ENCODE data around the gene CD1C.
"Not testable (repeated sequence)": the region's sequence is repeated elsewhere in the genome, so short reads cannot be mapped to it uniquely, and the experiment has no call there.

The CD1C gene

GRCh38 chr1:158289811-158290210 is at the start of gene CD1C:
TSS of gene CD1C (plus strand) at chr1:158289923. CDS start at chr1:158290065, 142 bp downstream.
- Histone ChIP-seq H3K4me1 (ENCODE audit: insufficient read depth, low read length) (no peaks in the 10 kb centered on the region), H3K9me3 (ENCODE audit: low read length) (no peaks in the 10 kb centered on the region), H3K27me3 (ENCODE audit: insufficient read depth, low read length) (no peaks in the 10 kb centered on the region), H2AFZ (ENCODE audit: low read depth, low read length) (no peak within 1 kb of the TSS), H3K4me3 (ENCODE audit: low read length) (no peak within 1 kb of the TSS), H3K36me3 (ENCODE audit: insufficient read depth, low read length) (no peaks in the 10 kb centered on the region)

GRCh38 chr1:158246650-158247049 is 43.1 kb upstream of the CD1C start:
- Histone ChIP-seq H2AFZ (ENCODE audit: low read depth, low read length) (no peak overlapping the region), H3K4me3 (ENCODE audit: low read length) (no peak overlapping the region), H3K4me1 (ENCODE audit: insufficient read depth, low read length) (no peaks in the 10 kb centered on the region), H3K9me3 (ENCODE audit: low read length) (no peaks in the 10 kb centered on the region), H3K36me3 (ENCODE audit: insufficient read depth, low read length) (no peaks in the 10 kb centered on the region), H3K27me3 (ENCODE audit: insufficient read depth, low read length) (no peaks in the 10 kb centered on the region)

- Histone ChIP-seq H3K4me3 (ENCODE audit: low read length) (no peak overlapping the region), H3K27me3 (ENCODE audit: insufficient read depth, low read length) (peaks cover 2% of the 10 kb centered on the region), H3K36me3 (ENCODE audit: insufficient read depth, low read length) (no peaks in the 10 kb centered on the region), H2AFZ (ENCODE audit: low read depth, low read length) (no peak overlapping the region), H3K9me3 (ENCODE audit: low read length) (no peaks in the 10 kb centered on the region), H3K4me1 (ENCODE audit: insufficient read depth, low read length) (no peaks in the 10 kb centered on the region)
Observed at GRCh38 chr1:158248118-158248517, 41.6 kb upstream of the CD1C start.

GRCh38 chr1:158248771-158249170 is 41.0 kb upstream of the CD1C start:
- no peaks in the 10 kb centered on the region for H3K4me1 ChIP-seq (ENCODE audit: insufficient read depth, low read length)
- H3K36me3 ChIP-seq (ENCODE audit: insufficient read depth, low read length), result no peaks in the 10 kb centered on the region
- H3K27me3 ChIP-seq (ENCODE audit: insufficient read depth, low read length), result peaks cover 2% of the 10 kb centered on the region
- no peaks in the 10 kb centered on the region for H3K9me3 ChIP-seq (ENCODE audit: low read length)
- H3K4me3 ChIP-seq (ENCODE audit: low read length), result no peak overlapping the region
- no peak overlapping the region for H2AFZ ChIP-seq (ENCODE audit: low read depth, low read length)

GRCh38 chr1:158249646-158250045 is 40.1 kb upstream of the CD1C start:
- H3K4me1 ChIP-seq (ENCODE audit: insufficient read depth, low read length), result no peaks in the 10 kb centered on the region
- peaks cover 2% of the 10 kb centered on the region for H3K27me3 ChIP-seq (ENCODE audit: insufficient read depth, low read length)
- H3K36me3 ChIP-seq (ENCODE audit: insufficient read depth, low read length), result no peaks in the 10 kb centered on the region
- H3K4me3 ChIP-seq (ENCODE audit: low read length), result no peak overlapping the region
- no peak overlapping the region for H2AFZ ChIP-seq (ENCODE audit: low read depth, low read length)
- H3K9me3 ChIP-seq (ENCODE audit: low read length), result no peaks in the 10 kb centered on the region

GRCh38 chr1:158251163-158251562 is 38.6 kb upstream of the CD1C start:
- Histone ChIP-seq H2AFZ (ENCODE audit: low read depth, low read length) (no peak overlapping the region), H3K4me1 (ENCODE audit: insufficient read depth, low read length) (no peaks in the 10 kb centered on the region), H3K9me3 (ENCODE audit: low read length) (no peaks in the 10 kb centered on the region), H3K36me3 (ENCODE audit: insufficient read depth, low read length) (no peaks in the 10 kb centered on the region), H3K4me3 (ENCODE audit: low read length) (no peak overlapping the region), H3K27me3 (ENCODE audit: insufficient read depth, low read length) (peaks cover 2% of the 10 kb centered on the region)

- H3K27me3 ChIP-seq (ENCODE audit: insufficient read depth, low read length), result peaks cover 2% of the 10 kb centered on the region
- no peak overlapping the region for H2AFZ ChIP-seq (ENCODE audit: low read depth, low read length)
- no peaks in the 10 kb centered on the region for H3K9me3 ChIP-seq (ENCODE audit: low read length)
- no peak overlapping the region for H3K4me3 ChIP-seq (ENCODE audit: low read length)
- no peaks in the 10 kb centered on the region for H3K36me3 ChIP-seq (ENCODE audit: insufficient read depth, low read length)
- H3K4me1 ChIP-seq (ENCODE audit: insufficient read depth, low read length), result no peaks in the 10 kb centered on the region
Observed at GRCh38 chr1:158255656-158256055, 34.1 kb upstream of the CD1C start.

GRCh38 chr1:158256747-158257146 is 33.0 kb upstream of the CD1C start:
- H3K27me3 ChIP-seq (ENCODE audit: insufficient read depth, low read length); H3K9me3 ChIP-seq (ENCODE audit: low read length); H2AFZ ChIP-seq (ENCODE audit: low read depth, low read length); H3K36me3 ChIP-seq (ENCODE audit: insufficient read depth, low read length); H3K4me3 ChIP-seq (ENCODE audit: low read length); H3K4me1 ChIP-seq (ENCODE audit: insufficient read depth, low read length): not testable (repeated sequence)

- Histone ChIP-seq H3K9me3 (ENCODE audit: low read length) (no peaks in the 10 kb centered on the region), H3K27me3 (ENCODE audit: insufficient read depth, low read length) (peaks cover 2% of the 10 kb centered on the region), H2AFZ (ENCODE audit: low read depth, low read length) (no peak overlapping the region)
Observed at GRCh38 chr1:158257888-158258287, 31.8 kb upstream of the CD1C start.

GRCh38 chr1:158259117-158259516 is 30.6 kb upstream of the CD1C start:
- Histone ChIP-seq H3K27me3 (ENCODE audit: insufficient read depth, low read length) (no peaks in the 10 kb centered on the region), H3K4me3 (ENCODE audit: low read length) (no peak overlapping the region), H3K9me3 (ENCODE audit: low read length) (no peaks in the 10 kb centered on the region), H2AFZ (ENCODE audit: low read depth, low read length) (no peak overlapping the region), H3K4me1 (ENCODE audit: insufficient read depth, low read length) (no peaks in the 10 kb centered on the region), H3K36me3 (ENCODE audit: insufficient read depth, low read length) (no peaks in the 10 kb centered on the region)

More at GRCh38 chr1:158257888-158258287, 31.8 kb upstream of the CD1C start:
- H3K36me3 ChIP-seq (ENCODE audit: insufficient read depth, low read length), result no peaks in the 10 kb centered on the region
- H3K4me1 ChIP-seq (ENCODE audit: insufficient read depth, low read length), result no peaks in the 10 kb centered on the region
- no peak overlapping the region for H3K4me3 ChIP-seq (ENCODE audit: low read length)

GRCh38 chr1:158272681-158273080 is 17.0 kb upstream of the CD1C start:
- Histone ChIP-seq H3K36me3 (ENCODE audit: insufficient read depth, low read length) (no peaks in the 10 kb centered on the region), H2AFZ (ENCODE audit: low read depth, low read length) (no peak overlapping the region), H3K4me3 (ENCODE audit: low read length) (no peak overlapping the region), H3K4me1 (ENCODE audit: insufficient read depth, low read length) (no peaks in the 10 kb centered on the region), H3K9me3 (ENCODE audit: low read length) (no peaks in the 10 kb centered on the region), H3K27me3 (ENCODE audit: insufficient read depth, low read length) (no peaks in the 10 kb centered on the region)

- Histone ChIP-seq H3K4me1 (ENCODE audit: insufficient read depth, low read length) (no peaks in the 10 kb centered on the region), H3K4me3 (ENCODE audit: low read length) (no peak overlapping the region), H3K27me3 (ENCODE audit: insufficient read depth, low read length) (no peaks in the 10 kb centered on the region), H2AFZ (ENCODE audit: low read depth, low read length) (no peak overlapping the region), H3K36me3 (ENCODE audit: insufficient read depth, low read length) (no peaks in the 10 kb centered on the region), H3K9me3 (ENCODE audit: low read length) (no peaks in the 10 kb centered on the region)
Observed at GRCh38 chr1:158274797-158275196, 14.9 kb upstream of the CD1C start.

GRCh38 chr1:158282421-158282820 is 7.3 kb upstream of the CD1C start:
- not testable (repeated sequence) for H3K4me3 ChIP-seq (ENCODE audit: low read length); H3K27me3 ChIP-seq (ENCODE audit: insufficient read depth, low read length); H3K9me3 ChIP-seq (ENCODE audit: low read length); H2AFZ ChIP-seq (ENCODE audit: low read depth, low read length); H3K36me3 ChIP-seq (ENCODE audit: insufficient read depth, low read length); H3K4me1 ChIP-seq (ENCODE audit: insufficient read depth, low read length)

GRCh38 chr1:158283965-158284364 is 5.8 kb upstream of the CD1C start:
- Histone ChIP-seq H3K9me3 (ENCODE audit: low read length) (no peaks in the 10 kb centered on the region), H3K4me1 (ENCODE audit: insufficient read depth, low read length) (no peaks in the 10 kb centered on the region), H3K36me3 (ENCODE audit: insufficient read depth, low read length) (no peaks in the 10 kb centered on the region), H3K27me3 (ENCODE audit: insufficient read depth, low read length) (no peaks in the 10 kb centered on the region), H3K4me3 (ENCODE audit: low read length) (no peak overlapping the region), H2AFZ (ENCODE audit: low read depth, low read length) (no peak overlapping the region)
